Activated B cell treated with CpG ODN at 0.5 μM for 24 hours (primary cell): ENCODE data around the gene CA6. TPM values are rescaled to one million over a fixed set of nuclear protein-coding genes. Genes with fewer than 3 reads are reported as not detected.

Experiments used
- ATAC-seq: fragments of 200-7000 bp; cut with Tn5 transposase; one replicate; pipeline ENCODE4 v1.10.0; 2021; ENCODE audit warnings: low read depth, mild to moderate bottlenecking, moderate library complexity
- CTCF ChIA-PET: fragments of 350-600 bp; sonication (Branson Sonifier 250); formaldehyde crosslinking; loops from one replicate; lab custom pipeline; 2021; ENCODE audit warnings: antibody characterized with exemption; lab: Charles Lee
- POLR2A ChIA-PET: fragments of 350-600 bp; sonication (Branson Sonifier 250); formaldehyde crosslinking; loops from one replicate; lab custom pipeline; 2021; ENCODE audit warnings: antibody characterized with exemption; lab: Charles Lee
- DNase-seq: peaks from one replicate; pipeline ENCODE4 v3.0.0; 2022
- H3K27ac Mint-ChIP-seq: one replicate; pipeline ENCODE4 v1.8.0; 2020; ENCODE audit warnings: mixed read lengths
- H3K27me3 Mint-ChIP-seq: one replicate; pipeline ENCODE4 v1.8.0; 2021; ENCODE audit warnings: mixed read lengths
- H3K36me3 Mint-ChIP-seq: one replicate; pipeline ENCODE4 v1.8.0; 2021; ENCODE audit warnings: low read depth, mixed read lengths
- H3K4me1 Mint-ChIP-seq: one replicate; pipeline ENCODE4 v1.8.0; 2021; ENCODE audit warnings: mixed read lengths
- H3K4me3 Mint-ChIP-seq: one replicate; pipeline ENCODE4 v1.8.0; 2020; ENCODE audit warnings: mild to moderate bottlenecking, mixed read lengths
- H3K9me3 Mint-ChIP-seq: one replicate; pipeline ENCODE4 v1.8.0; 2020; ENCODE audit warnings: mixed read lengths
- intact Hi-C: fragments of 100-400 bp; cut with micrococcal nuclease; formaldehyde crosslinking; loops from one replicate; pipeline ENCODE4 v1.15.1; 2024
- total RNA-seq: library from RNA; stranded (reverse); gene quantifications from 2 replicates; pipeline ENCODE4 v1.2.3, GENCODE V29; 2022
- TF ChIP-seq, protein P1 (sequence below): fragments of 200-600 bp; IDR thresholded peaks from one replicate; pipeline ENCODE4 v1.8.0; 2022; ENCODE audit warnings: antibody characterized with exemption, mild to moderate bottlenecking

The CA6 gene
- total RNA-seq, 1 donor from 2014 or later: not detected

DNA sequence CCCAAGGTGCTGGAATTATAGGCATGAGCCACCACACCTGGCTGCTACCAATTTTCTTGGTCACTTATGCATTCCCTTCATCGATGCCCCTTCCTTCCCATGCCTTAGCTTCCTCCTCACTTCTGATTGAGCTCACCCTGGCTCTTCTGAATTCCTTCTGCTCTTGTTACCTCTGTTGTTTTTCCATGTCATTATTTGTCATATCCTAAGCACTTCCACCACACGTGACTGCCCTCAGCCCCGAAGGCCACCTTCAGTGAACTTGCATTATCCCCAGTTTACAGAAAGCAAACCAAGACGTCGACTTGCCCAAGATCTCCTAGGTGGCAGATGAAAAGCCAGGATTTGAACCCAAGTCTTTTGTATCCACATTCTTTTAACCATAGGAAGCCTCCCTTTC lies 30.7 kb downstream of the CA6 start:
- peaks cover 5% of the 10 kb centered on the region for H3K4me1 Mint-ChIP-seq
- peaks cover 6% of the 10 kb centered on the region for H3K27me3 Mint-ChIP-seq
- ATAC-seq (no peak), DNase-seq (no peak)
- ChIA-PET POLR2A (no interaction called here), CTCF (no interaction called here)
- no peak overlapping the region for H3K4me3 Mint-ChIP-seq
- no peaks in the 10 kb centered on the region for H3K36me3 Mint-ChIP-seq
- intact Hi-C loops: no loop called here
- H3K9me3 Mint-ChIP-seq: no peaks in the 10 kb centered on the region
- H3K27ac Mint-ChIP-seq: no peak overlapping the region
- TF ChIP-seq, protein P1, sequence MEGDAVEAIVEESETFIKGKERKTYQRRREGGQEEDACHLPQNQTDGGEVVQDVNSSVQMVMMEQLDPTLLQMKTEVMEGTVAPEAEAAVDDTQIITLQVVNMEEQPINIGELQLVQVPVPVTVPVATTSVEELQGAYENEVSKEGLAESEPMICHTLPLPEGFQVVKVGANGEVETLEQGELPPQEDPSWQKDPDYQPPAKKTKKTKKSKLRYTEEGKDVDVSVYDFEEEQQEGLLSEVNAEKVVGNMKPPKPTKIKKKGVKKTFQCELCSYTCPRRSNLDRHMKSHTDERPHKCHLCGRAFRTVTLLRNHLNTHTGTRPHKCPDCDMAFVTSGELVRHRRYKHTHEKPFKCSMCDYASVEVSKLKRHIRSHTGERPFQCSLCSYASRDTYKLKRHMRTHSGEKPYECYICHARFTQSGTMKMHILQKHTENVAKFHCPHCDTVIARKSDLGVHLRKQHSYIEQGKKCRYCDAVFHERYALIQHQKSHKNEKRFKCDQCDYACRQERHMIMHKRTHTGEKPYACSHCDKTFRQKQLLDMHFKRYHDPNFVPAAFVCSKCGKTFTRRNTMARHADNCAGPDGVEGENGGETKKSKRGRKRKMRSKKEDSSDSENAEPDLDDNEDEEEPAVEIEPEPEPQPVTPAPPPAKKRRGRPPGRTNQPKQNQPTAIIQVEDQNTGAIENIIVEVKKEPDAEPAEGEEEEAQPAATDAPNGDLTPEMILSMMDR: no peak

DNA sequence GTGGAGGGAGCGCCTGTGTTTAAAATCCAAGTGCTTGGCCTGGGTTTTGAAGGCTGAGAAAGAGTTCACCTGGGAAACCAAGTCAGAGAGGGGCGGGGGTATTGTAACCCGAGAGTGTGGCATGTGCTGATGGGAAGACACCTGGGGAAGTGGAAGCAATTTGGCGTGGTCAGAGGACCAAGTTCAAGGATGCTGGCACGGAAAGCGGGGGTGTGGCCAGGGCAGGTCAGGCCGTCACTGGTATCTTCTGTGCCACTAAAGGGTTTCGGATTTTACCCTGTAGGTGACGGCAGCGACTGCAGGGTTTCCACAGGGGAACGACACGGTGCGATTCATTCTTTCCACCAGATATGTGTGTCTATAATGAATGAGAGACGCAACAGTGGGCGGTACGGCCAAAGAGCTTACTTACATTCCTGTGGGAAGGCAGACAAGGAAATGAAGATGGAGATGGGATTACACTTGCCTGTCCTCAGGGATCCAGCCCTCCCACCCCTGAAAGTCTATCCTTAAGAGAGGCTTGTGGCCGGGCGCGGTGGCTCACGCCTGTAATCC lies 31.3 kb downstream of the CA6 start:
- ChIA-PET CTCF (no interaction called here), POLR2A (no interaction called here)
- Mint-ChIP-seq H3K9me3 (no peaks in the 10 kb centered on the region), H3K4me1 (no peaks in the 10 kb centered on the region), H3K27me3 (peaks cover 6% of the 10 kb centered on the region), H3K36me3 (no peaks in the 10 kb centered on the region), H3K27ac (no peak overlapping the region), H3K4me3 (no peak overlapping the region)
- intact Hi-C loops: no loop called here
- ATAC-seq (no peak), DNase-seq (no peak)
- TF ChIP-seq, protein P1: no peak

DNA sequence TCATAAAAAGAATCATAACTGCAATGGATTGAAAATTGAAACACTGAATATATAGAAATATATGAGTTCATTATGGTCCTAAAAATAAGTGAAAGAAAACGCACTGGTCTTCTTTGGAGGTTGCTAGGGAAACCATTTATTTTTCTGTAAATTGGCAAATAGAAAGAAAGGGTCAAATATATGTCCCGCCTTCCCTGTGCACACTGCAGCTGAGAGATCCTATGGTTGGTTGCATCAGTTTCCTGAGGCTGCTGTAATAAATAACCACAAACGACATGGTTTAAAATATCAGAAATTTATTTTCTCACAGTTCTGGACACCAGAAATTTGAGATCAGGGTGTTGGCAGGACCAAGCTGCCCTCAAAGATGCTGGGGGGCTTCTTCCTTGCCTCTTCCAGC lies 35.0 kb downstream of the CA6 start:
- no peak overlapping the region for H3K4me3 Mint-ChIP-seq
- no peaks in the 10 kb centered on the region for H3K36me3 Mint-ChIP-seq
- POLR2A ChIA-PET: interaction anchor here (0.6 kb wide), 1 partner anchor 10 kb away, joined by 8 read pairs; no protein-coding TSS in a partner anchor

DNA sequence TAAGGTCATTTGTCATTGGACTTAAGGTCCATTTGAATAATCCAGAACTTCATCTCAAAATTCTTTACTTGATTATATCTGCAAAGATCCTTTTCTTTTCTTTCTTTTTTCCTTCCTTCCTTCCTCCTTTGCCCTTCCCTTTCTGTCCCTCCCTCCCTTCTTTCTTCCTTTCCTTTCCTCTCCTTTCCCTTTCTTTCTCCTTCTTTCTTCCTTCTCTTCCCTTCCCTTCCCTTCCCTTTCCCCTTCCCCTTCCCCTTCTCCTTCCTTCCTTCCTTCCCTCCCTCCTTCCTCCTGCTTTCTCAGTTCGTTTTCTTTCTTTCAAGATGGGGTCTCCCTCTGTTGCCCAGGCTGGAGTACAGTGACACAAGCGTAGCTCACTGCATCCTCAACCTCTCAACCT lies 35.5 kb downstream of the CA6 start:
- ChIA-PET POLR2A (interaction anchor here (0.6 kb wide), 1 partner anchor 11 kb away, joined by 8 read pairs; no protein-coding TSS in a partner anchor), CTCF (no interaction called here)
- ATAC-seq (no peak), DNase-seq (no peak)
- Mint-ChIP-seq H3K9me3 (no peaks in the 10 kb centered on the region), H3K36me3 (no peaks in the 10 kb centered on the region), H3K4me3 (no peak overlapping the region), H3K27ac (no peak overlapping the region), H3K4me1 (no peaks in the 10 kb centered on the region), H3K27me3 (peaks cover 7% of the 10 kb centered on the region)
- intact Hi-C loops: no loop called here
- TF ChIP-seq, protein P1: no peak

More for the DNA sequence above, 35.0 kb downstream of the CA6 start:
- no peak for ATAC-seq
- CTCF ChIA-PET: no interaction called here
- no peak overlapping the region for H3K27ac Mint-ChIP-seq
- H3K9me3 Mint-ChIP-seq: no peaks in the 10 kb centered on the region
- peaks cover 7% of the 10 kb centered on the region for H3K27me3 Mint-ChIP-seq
- no peaks in the 10 kb centered on the region for H3K4me1 Mint-ChIP-seq
- intact Hi-C loops: no loop called here
- TF ChIP-seq, protein P1: no peak
- no peak for DNase-seq

DNA sequence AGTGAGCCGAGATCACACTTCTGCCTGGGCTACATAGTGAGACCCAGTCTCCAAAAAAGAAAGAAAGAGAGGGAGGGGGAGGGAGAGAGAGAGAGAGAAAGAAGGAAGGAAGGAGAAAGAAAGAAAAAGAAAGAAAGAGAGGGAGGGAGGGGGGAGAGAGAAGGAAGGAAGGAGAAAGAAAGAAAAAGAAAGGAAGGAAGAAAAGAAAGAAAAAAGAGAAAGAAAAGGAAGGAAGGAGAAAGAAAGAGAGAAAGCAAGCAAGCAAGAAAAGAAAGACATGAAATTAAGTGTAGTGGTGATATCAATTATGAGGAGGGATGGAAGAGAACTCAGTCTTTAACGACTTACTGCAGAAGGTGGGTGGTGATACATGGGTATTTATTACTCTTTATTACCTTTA lies 38.5 kb downstream of the CA6 start:
- peaks cover 10% of the 10 kb centered on the region for H3K4me1 Mint-ChIP-seq
- no peaks in the 10 kb centered on the region for H3K36me3 Mint-ChIP-seq
- ChIA-PET CTCF (interaction anchor here (0.6 kb wide), 1 partner anchor 708 kb away, joined by 3 read pairs; no protein-coding TSS in a partner anchor), POLR2A (no interaction called here)
- intact Hi-C loops: no loop called here
- DNase-seq (no peak), ATAC-seq (no peak)
- H3K27me3 Mint-ChIP-seq: peaks cover 10% of the 10 kb centered on the region
- no peak overlapping the region for H3K27ac Mint-ChIP-seq
- no peaks in the 10 kb centered on the region for H3K9me3 Mint-ChIP-seq
- TF ChIP-seq, protein P1: no peak
- no peak overlapping the region for H3K4me3 Mint-ChIP-seq
